AG09309 (cell line): ENCODE data around the gene HSDL1.

Experiments used
- DNase-seq: peaks from one replicate; pipeline ENCODE4 v3.0.0-alpha.2; 2010; ENCODE audit warnings: low read depth
- H3K4me3 ChIP-seq: 2 replicates; pipeline ENCODE4 v1.5.1; 2011; ENCODE audit warnings: mild to moderate bottlenecking, low read depth, low read length, moderate library complexity; ENCODE audit not compliant: control insufficient read depth
- TF ChIP-seq, protein P1 (sequence below): IDR thresholded peaks from 2 replicates; pipeline ENCODE4 v1.5.1; 2011; ENCODE audit warnings: mild to moderate bottlenecking, low read depth, low read length, inconsistent platforms; ENCODE audit not compliant: insufficient read depth, control insufficient read depth; ENCODE audit errors: missing control alignments

HSDL1 gene

DNA sequence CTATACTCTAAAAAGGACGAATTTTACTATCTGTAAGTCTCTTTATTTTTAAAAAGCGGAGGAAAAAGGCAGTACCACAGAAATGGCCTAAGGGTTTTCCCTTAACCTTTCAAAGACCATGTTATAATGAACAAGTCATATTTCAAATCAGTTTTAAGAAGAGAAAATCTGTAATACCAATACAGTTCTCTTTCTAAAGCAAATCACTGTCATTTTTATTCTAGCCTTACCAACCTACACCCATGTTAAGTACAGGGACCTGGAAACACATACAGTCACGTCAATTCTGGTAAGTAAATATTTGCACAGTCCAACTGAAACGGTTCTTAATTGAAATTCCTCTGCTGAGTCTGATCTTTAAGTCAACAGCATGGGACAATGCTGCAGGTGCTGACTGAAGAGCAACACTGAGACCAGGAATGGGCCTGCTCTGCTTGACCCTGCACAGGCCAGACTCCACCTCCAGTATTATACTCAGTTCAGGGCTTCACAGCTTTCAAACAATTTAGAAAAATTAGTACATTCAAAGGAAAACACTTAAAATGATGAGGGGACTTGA, 48.5 kb downstream of the HSDL1 start:
- TF ChIP-seq, protein P1, sequence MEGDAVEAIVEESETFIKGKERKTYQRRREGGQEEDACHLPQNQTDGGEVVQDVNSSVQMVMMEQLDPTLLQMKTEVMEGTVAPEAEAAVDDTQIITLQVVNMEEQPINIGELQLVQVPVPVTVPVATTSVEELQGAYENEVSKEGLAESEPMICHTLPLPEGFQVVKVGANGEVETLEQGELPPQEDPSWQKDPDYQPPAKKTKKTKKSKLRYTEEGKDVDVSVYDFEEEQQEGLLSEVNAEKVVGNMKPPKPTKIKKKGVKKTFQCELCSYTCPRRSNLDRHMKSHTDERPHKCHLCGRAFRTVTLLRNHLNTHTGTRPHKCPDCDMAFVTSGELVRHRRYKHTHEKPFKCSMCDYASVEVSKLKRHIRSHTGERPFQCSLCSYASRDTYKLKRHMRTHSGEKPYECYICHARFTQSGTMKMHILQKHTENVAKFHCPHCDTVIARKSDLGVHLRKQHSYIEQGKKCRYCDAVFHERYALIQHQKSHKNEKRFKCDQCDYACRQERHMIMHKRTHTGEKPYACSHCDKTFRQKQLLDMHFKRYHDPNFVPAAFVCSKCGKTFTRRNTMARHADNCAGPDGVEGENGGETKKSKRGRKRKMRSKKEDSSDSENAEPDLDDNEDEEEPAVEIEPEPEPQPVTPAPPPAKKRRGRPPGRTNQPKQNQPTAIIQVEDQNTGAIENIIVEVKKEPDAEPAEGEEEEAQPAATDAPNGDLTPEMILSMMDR, result no peak
- no peak overlapping the region for H3K4me3 ChIP-seq
- DNase-seq, result no peak

DNA sequence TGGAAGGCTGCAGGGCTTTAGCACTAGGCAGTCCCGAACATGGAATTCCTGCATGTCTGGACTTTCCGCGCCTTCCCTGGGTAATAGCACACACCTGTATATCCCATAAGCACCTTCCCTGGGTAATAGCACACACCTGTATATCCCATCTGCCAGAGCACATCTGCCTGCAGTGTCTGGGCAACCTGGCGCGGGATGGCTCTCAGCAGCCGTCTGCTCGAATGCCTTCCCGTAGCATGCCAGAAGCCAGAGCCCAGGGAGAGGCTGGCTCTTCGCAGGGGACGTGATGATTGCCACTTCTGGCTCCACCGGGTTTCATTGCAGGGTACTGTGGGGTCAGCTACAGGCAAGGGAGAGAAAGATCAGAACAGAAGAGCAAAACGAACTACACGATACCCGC, 49.5 kb downstream of the HSDL1 start:
- TF ChIP-seq, protein P1, result no peak
- no peak for DNase-seq
- H3K4me3 ChIP-seq, result no peak overlapping the region

DNA sequence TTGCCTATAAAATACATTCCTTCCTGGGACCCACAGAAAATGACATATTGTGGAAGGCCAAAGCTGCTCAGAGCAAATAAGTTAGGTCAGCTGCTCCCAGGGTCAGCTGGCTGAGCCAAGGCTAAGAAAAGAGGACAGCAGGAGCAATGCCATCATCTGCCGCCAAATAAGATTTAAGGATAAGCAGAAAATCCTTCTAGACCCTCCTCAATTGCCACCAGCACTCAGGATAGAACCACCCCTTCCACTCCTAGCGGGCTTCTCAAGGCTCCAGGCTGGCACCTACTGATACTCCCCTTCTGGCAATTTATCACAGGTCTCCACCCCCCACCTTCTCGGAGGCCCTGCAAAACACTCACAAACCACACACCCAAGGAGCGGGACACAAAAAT, 51.1 kb downstream of the HSDL1 start:
- TF ChIP-seq, protein P1, result no peak
- no peak overlapping the region for H3K4me3 ChIP-seq
- DNase-seq, result no peak

DNA sequence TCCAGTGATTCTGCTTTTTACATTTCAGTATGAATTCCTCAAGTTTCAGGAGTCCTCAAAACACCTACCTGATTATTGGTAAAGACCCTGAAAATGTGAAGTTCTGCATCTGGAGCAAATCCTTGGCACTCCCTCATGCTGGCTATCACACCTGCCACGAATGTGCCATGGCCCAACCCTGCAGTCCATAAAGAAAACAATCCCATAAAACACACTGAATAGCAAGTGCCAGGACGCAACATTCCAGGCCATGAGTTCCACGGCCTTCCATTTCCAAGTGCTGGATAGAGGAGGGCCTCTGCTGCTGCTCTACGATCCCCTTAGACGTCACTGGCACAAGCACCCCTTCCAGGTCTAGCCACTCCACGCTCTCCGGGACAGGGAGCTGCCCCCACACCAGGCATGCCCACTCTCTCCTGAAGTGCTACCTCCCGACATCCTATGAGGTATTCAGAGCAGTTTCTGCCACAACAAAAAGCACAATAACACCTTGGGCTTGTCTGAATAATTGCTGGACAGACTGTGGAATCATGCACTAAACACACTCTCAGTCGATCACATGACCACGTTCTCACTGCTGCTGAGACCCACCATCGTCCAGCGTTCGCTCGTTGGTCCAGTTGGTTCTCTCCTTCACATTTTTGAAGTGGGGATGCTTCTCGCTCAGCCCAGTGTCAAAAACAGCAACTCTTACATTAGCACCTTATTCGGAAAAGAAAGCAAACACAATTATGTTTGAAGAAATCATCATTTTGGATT, 51.7 kb downstream of the HSDL1 start:
- H3K4me3 ChIP-seq, result no peak overlapping the region
- TF ChIP-seq, protein P1, result no peak
- DNase-seq, result no peak

DNA sequence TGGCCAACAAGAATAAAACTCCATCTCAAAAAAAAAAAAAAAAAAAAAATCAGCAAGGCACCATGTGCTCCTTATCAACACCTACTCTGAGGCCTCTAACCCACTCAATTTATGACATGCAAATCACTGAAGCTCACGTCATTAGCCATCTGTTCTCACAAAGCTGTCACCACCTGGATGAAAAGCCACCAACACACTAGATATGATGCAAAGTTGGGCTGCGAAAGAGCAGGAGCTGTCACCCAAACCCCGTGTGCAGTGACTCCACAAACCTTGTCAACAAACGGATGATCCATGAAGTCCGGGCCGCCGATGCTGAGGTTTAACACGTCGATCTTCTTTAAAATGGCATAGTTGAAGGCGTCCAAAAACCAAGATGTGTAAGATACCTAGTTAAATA, 53.5 kb downstream of the HSDL1 start:
- no peak overlapping the region for H3K4me3 ChIP-seq
- no peak for DNase-seq
- TF ChIP-seq, protein P1, result no peak

DNA sequence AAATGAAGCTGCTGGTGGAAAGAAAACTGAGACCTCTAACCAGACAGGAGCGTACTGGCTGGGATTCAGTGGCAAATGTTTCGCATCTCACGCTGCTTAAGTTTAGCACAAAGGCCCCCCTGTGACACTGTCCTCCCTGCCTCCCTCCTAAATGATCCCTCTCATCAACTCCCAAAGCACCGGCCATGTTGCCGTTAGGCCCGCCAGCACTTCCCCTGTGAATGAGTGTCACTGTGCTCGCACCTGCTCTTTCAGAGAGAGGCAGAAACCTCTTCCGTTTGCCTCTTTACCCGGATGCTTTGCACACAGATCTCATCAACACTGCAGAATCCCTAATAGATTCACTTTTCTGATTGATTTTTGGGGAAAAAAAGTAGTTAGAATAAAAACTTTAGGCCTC, 54.8 kb downstream of the HSDL1 start:
- TF ChIP-seq, protein P1, result no peak
- no peak overlapping the region for H3K4me3 ChIP-seq
- no peak for DNase-seq
